IMR-90 (cell line): ENCODE data around the gene DBNL. TPM values are rescaled to one million over a fixed set of nuclear protein-coding genes. Genes with fewer than 3 reads are reported as not detected.

ENCODE experiments used
- ATAC-seq: fragments of 200-7000 bp; cut with Tn5 transposase; 2 replicates; pipeline ENCODE4 v1.9.1; 2020; ENCODE audit warnings: low read depth, mild to moderate bottlenecking, moderate library complexity
- BruUV-seq: library from RNA; stranded (reverse); fragments of 400-500 nt; replicated peaks from 2 replicates; lab custom pipeline; 2021; lab: Mats Ljungman, UMichigan
- CTCF ChIA-PET: fragments of 300-600 bp; formaldehyde crosslinking; extraction: SDS; loops from one replicate; lab custom pipeline; 2021; ENCODE audit warnings: antibody characterized with exemption; lab: Yijun Ruan, JAX
- POLR2A ChIA-PET: fragments of 300-600 bp; sonication (Branson Sonifier 250); formaldehyde crosslinking; loops from one replicate; lab custom pipeline; 2022; ENCODE audit warnings: antibody characterized with exemption; ENCODE audit not compliant: unreplicated experiment; lab: Charles Lee
- DNase-seq: peaks from one replicate; pipeline ENCODE4 v3.0.0; 2013
- H2AFZ ChIP-seq: replicated peaks from 2 replicates; pipeline ENCODE3; 2013; ENCODE audit warnings: low read length, mild to moderate bottlenecking; ENCODE audit not compliant: poor library complexity
- H2AK5ac ChIP-seq: 2 replicates; pipeline ENCODE4 v1.6.1; 2013; ENCODE audit warnings: low read depth, low read length, inconsistent platforms
- H2AK9ac ChIP-seq: replicated peaks from 2 replicates; pipeline ENCODE3; 2013; ENCODE audit warnings: mild to moderate bottlenecking, low read depth, low read length, moderate library complexity; ENCODE audit not compliant: poor library complexity
- H2BK120ac ChIP-seq: 2 replicates; pipeline ENCODE4 v1.6.1; 2013; ENCODE audit warnings: low read depth, low read length, inconsistent platforms
- H2BK15ac ChIP-seq: 3 replicates; pipeline ENCODE4 v1.6.1; 2013; ENCODE audit warnings: low read depth, low read length, inconsistent platforms
- H2BK20ac ChIP-seq: 2 replicates; pipeline ENCODE4 v1.6.1; 2013; ENCODE audit warnings: low read depth, mild to moderate bottlenecking, inconsistent platforms, low read length, moderate library complexity
- H2BK5ac ChIP-seq: 2 replicates; pipeline ENCODE4 v1.6.1; 2013; ENCODE audit warnings: mild to moderate bottlenecking, low read depth, low read length, inconsistent platforms; ENCODE audit not compliant: poor library complexity, severe bottlenecking
- H3K14ac ChIP-seq: replicated peaks from 2 replicates; pipeline ENCODE4 v1.6.1; 2013; ENCODE audit warnings: low read depth, low read length, inconsistent platforms
- H3K18ac ChIP-seq: 2 replicates; pipeline ENCODE4 v1.6.1; 2013; ENCODE audit warnings: low read depth, low read length, control low read depth
- H3K23ac ChIP-seq: 2 replicates; pipeline ENCODE4 v1.6.1; 2013; ENCODE audit warnings: low read depth, low read length, inconsistent platforms
- H3K27ac ChIP-seq: 2 replicates; pipeline ENCODE4 v1.5.1; 2013; ENCODE audit warnings: mild to moderate bottlenecking, control low read depth, low read length; ENCODE audit not compliant: insufficient read depth
- H3K27me3 ChIP-seq: 2 replicates; pipeline ENCODE4 v1.6.1; 2013; ENCODE audit warnings: low read length; ENCODE audit not compliant: control insufficient read depth, insufficient read depth
- H3K36me3 ChIP-seq: 2 replicates; pipeline ENCODE4 v1.6.1; 2013; ENCODE audit warnings: low read length, mixed read lengths; ENCODE audit not compliant: control insufficient read depth, insufficient read depth
- H3K4ac ChIP-seq: 2 replicates; pipeline ENCODE4 v1.6.1; 2013; ENCODE audit warnings: low read depth, low read length, inconsistent platforms
- H3K4me1 ChIP-seq: 2 replicates; pipeline ENCODE4 v1.6.1; 2013; ENCODE audit warnings: low read length, mixed read lengths; ENCODE audit not compliant: control insufficient read depth, insufficient read depth
- H3K4me2 ChIP-seq: 2 replicates; pipeline ENCODE4 v1.6.1; 2013; ENCODE audit warnings: low read depth, mild to moderate bottlenecking, control low read depth, low read length, moderate library complexity
- H3K4me3 ChIP-seq: 2 replicates; pipeline ENCODE4 v1.5.1; 2013; ENCODE audit warnings: low read depth, mild to moderate bottlenecking, control low read depth, low read length, moderate library complexity; ENCODE audit not compliant: insufficient read depth
- H3K56ac ChIP-seq: 2 replicates; pipeline ENCODE4 v1.6.1; 2013; ENCODE audit warnings: low read length, inconsistent platforms; ENCODE audit not compliant: insufficient read depth; ENCODE audit errors: extremely low read depth
- H3K79me1 ChIP-seq, 2 experiments: 2 replicates each; pipeline ENCODE4 v1.6.1; 2013; ENCODE audit warnings: low read length in 2 of 2, inconsistent platforms in 1 of 2, low read depth in 1 of 2
- H3K9ac ChIP-seq: 2 replicates; pipeline ENCODE4 v1.6.1; 2013; ENCODE audit warnings: low read depth, low read length, control low read depth
- H3K9me1 ChIP-seq: 2 replicates; pipeline ENCODE4 v1.6.1; 2013; ENCODE audit warnings: low read length, inconsistent platforms; ENCODE audit not compliant: insufficient read depth
- H3K9me3 ChIP-seq: 2 replicates; pipeline ENCODE4 v1.6.1; 2013; ENCODE audit warnings: low read length; ENCODE audit not compliant: control insufficient read depth, insufficient read depth
- H4K20me1 ChIP-seq: 2 replicates; pipeline ENCODE4 v1.6.1; 2013; ENCODE audit warnings: low read length, inconsistent platforms; ENCODE audit not compliant: insufficient read depth
- H4K5ac ChIP-seq: 2 replicates; pipeline ENCODE4 v1.6.1; 2013; ENCODE audit warnings: mild to moderate bottlenecking, low read depth, low read length, control low read depth
- H4K8ac ChIP-seq, 2 experiments: 2 replicates each; pipeline ENCODE4 v1.6.1; 2013; ENCODE audit warnings: low read depth in 2 of 2, low read length in 2 of 2, control low read depth in 1 of 2, inconsistent platforms in 1 of 2
- H4K91ac ChIP-seq: 2 replicates; pipeline ENCODE4 v1.6.1; 2013; ENCODE audit warnings: low read depth, low read length, inconsistent platforms; ENCODE audit not compliant: insufficient read depth
- BHLHE40 ChIP-seq: fragments of 150-350 bp; IDR thresholded peaks from 2 replicates; pipeline ENCODE4 v1.6.1; 2016; ENCODE audit warnings: mild to moderate bottlenecking, low read depth, low read length
- CEBPB ChIP-seq: IDR thresholded peaks from 2 replicates; pipeline ENCODE4 v1.6.1; 2012; ENCODE audit warnings: low read depth, low read length, improper control_type of control experiment
- CHD1 ChIP-seq: IDR thresholded peaks from 2 replicates; pipeline ENCODE4 v1.6.1; 2012; ENCODE audit warnings: low read depth, low read length, improper control_type of control experiment
- CTCF ChIP-seq: conservative IDR thresholded peaks from 2 replicates; pipeline ENCODE4 v1.5.1; 2012; ENCODE audit warnings: mild to moderate bottlenecking, low read depth, low read length, improper control_type of control experiment
- ELK1 ChIP-seq: fragments of 150-350 bp; IDR thresholded peaks from 2 replicates; pipeline ENCODE4 v1.6.1; 2016; ENCODE audit warnings: low read depth, mild to moderate bottlenecking, low read length, moderate library complexity, borderline replicate concordance
- FOS ChIP-seq: fragments of 150-350 bp; IDR thresholded peaks from 2 replicates; pipeline ENCODE4 v1.6.1; 2016; ENCODE audit warnings: low read depth, low read length
- MAFK ChIP-seq: IDR thresholded peaks from 2 replicates; pipeline ENCODE4 v1.6.1; 2012; ENCODE audit warnings: low read depth, low read length, improper control_type of control experiment
- MAZ ChIP-seq: IDR thresholded peaks from 2 replicates; pipeline ENCODE4 v1.6.1; 2012; ENCODE audit warnings: low read depth, mild to moderate bottlenecking, low read length, improper control_type of control experiment, moderate library complexity, borderline replicate concordance
- MXI1 ChIP-seq: IDR thresholded peaks from 2 replicates; pipeline ENCODE4 v1.6.1; 2012; ENCODE audit warnings: low read depth, mild to moderate bottlenecking, low read length, moderate library complexity, borderline replicate concordance
- NFE2L2 ChIP-seq: fragments of 150-350 bp; IDR thresholded peaks from 2 replicates; pipeline ENCODE4 v1.6.1; 2016; ENCODE audit warnings: low read depth, mild to moderate bottlenecking, low read length
- POLR2A ChIP-seq: IDR thresholded peaks from 2 replicates; pipeline ENCODE4 v1.6.1; 2012; ENCODE audit warnings: mild to moderate bottlenecking, low read depth, low read length
- RCOR1 ChIP-seq: IDR thresholded peaks from 2 replicates; pipeline ENCODE4 v1.6.1; 2012; ENCODE audit warnings: mild to moderate bottlenecking, low read length, improper control_type of control experiment; ENCODE audit not compliant: insufficient replicate concordance
- RFX5 ChIP-seq: IDR thresholded peaks from 2 replicates; pipeline ENCODE4 v1.8.0; 2012; ENCODE audit warnings: low read depth, mild to moderate bottlenecking, low read length, moderate library complexity
- SMC3 ChIP-seq: fragments of 150-350 bp; IDR thresholded peaks from 2 replicates; pipeline ENCODE4 v1.6.1; 2016; ENCODE audit warnings: low read depth, mild to moderate bottlenecking, antibody characterized with exemption, low read length, moderate library complexity
- USF2 ChIP-seq: fragments of 150-350 bp; IDR thresholded peaks from 2 replicates; pipeline ENCODE4 v1.6.1; 2017; ENCODE audit warnings: mild to moderate bottlenecking, antibody characterized with exemption, low read length, low read depth
- WGBS, 2 experiments: methylation state at CpG; one replicate each; pipeline versions ENCODE4 v1.1.5 to v1.1.7; 2013; ENCODE audit warnings: missing lambda C conversion rate in 2 of 2; ENCODE audit not compliant: insufficient read length in 1 of 2; ENCODE audit errors: extremely low coverage in 2 of 2; 5-methylcytosine and 5-hydroxymethylcytosine counted together
- dilution Hi-C: fragments of 300-500 bp; cut with HindIII; formaldehyde crosslinking; loops from one replicate; pipeline ENCODE4 v1.14.3; 2018; ENCODE audit warnings: low sequenced_read_pairs; ENCODE audit not compliant: unreplicated experiment
- in situ Hi-C: fragments of 300-500 bp; cut with MboI; formaldehyde crosslinking; loops from 3 replicates; pipeline ENCODE4 v1.14.3; 2019; ENCODE audit warnings: low sequenced_read_pairs, inconsistent platforms, mixed read lengths
- intact Hi-C: fragments of 100-400 bp; cut with micrococcal nuclease; formaldehyde crosslinking; loops from 2 replicates; pipeline ENCODE4 v1.10.0; 2022
- polyA plus RNA-seq, 3 experiments: library from polyadenylated mRNA; depleted of rRNA; stranded (reverse); fragments of >200 nt; gene quantifications; 2 replicates each; pipeline ENCODE4 v1.2.3, GENCODE V29; 2012; ENCODE audit warnings: low replicate concordance in 1 of 3
- total RNA-seq: library from RNA; depleted of rRNA; stranded (reverse); fragments of >200 nt; gene quantifications from 2 replicates; pipeline ENCODE4 v1.2.3, GENCODE V29; 2012

DBNL gene
- total and polyA plus RNA-seq, 2 of the 4 experiments (the other 2 are of a cell fraction), result 157 to 179 TPM

GRCh38 chr7:44046321-44047061 is 2.0 kb downstream of the DBNL start:
- Histone ChIP-seq H3K27me3 (no peaks in the 10 kb centered on the region), H2BK20ac (no peak overlapping the region), H3K9ac (no peak overlapping the region), H3K4me3 (no peak overlapping the region), H2AK5ac (0 out of 2 replicates have a peak overlapping the region, but pooled peaks have one; percentile 5), H3K27ac (no peak overlapping the region), H2BK15ac (no peak overlapping the region), H2AK9ac (peak overlapping the region; percentile 8), H3K9me1 (peaks cover 27% of the 10 kb centered on the region), H4K5ac (no peak overlapping the region), H3K4me2 (no peak overlapping the region), H2BK5ac (no peak overlapping the region), H4K8ac (no peak overlapping the region), H2AFZ (no peak overlapping the region), H3K9me3 (no peaks in the 10 kb centered on the region), H3K56ac (no peak overlapping the region), H2BK120ac (no peak overlapping the region), H3K14ac (no peak overlapping the region), H3K18ac (no peak overlapping the region), H4K91ac (no peak overlapping the region), H3K79me1 (peaks cover 38 to 69% of the 10 kb centered on the region in 2 experiments), H4K20me1 (peaks cover 51% of the 10 kb centered on the region), H3K23ac (no peak overlapping the region; the same call in 1 of the 2 replicates), H3K36me3 (peaks cover 28% of the 10 kb centered on the region), H3K4ac (no peak overlapping the region), H3K4me1 (peaks cover 8% of the 10 kb centered on the region)
- dilution Hi-C loops (no loop called here), intact Hi-C loops (no loop called here), in situ Hi-C loops (no loop called here)
- ATAC-seq, result no peak
- CTCF ChIA-PET, result no interaction called here
- no TSS peak for BruUV-seq
- no peak for DNase-seq
- WGBS, 2 experiments, result 94% methylated on average over 5 of the region's 8 CpGs; no CpG with 5 or more reads in 1 of the 2 experiments
- POLR2A ChIA-PET, result interaction anchor here (0.6 to 1.0 kb wide), 2 partner anchors 19 to 406 kb away, joined by 3 to 19 read pairs; no protein-coding TSS in a partner anchor
- TF ChIP-seq POLR2A (no peak), USF2 (no peak), CTCF (no peak), FOS (no peak), CHD1 (no peak), NFE2L2 (no peak), BHLHE40 (no peak), RCOR1 (no peak), MXI1 (no peak), RFX5 (no peak), CEBPB (no peak), ELK1 (no peak), MAZ (no peak), MAFK (no peak), SMC3 (no peak)
